Stimulated activated CD8-positive, alpha-beta memory T cell treated with anti-CD3 and anti-CD28 coated beads, Interleukin-15, amount 100 ng/mL, for 1 hour (primary cell): Measurements from ENCODE around the gene FARP2.

Source experiments
- DNase-seq: peaks from one replicate; pipeline ENCODE4 v3.0.0-alpha.2; 2020; ENCODE audit warnings: low read depth

FARP2 gene

DNA sequence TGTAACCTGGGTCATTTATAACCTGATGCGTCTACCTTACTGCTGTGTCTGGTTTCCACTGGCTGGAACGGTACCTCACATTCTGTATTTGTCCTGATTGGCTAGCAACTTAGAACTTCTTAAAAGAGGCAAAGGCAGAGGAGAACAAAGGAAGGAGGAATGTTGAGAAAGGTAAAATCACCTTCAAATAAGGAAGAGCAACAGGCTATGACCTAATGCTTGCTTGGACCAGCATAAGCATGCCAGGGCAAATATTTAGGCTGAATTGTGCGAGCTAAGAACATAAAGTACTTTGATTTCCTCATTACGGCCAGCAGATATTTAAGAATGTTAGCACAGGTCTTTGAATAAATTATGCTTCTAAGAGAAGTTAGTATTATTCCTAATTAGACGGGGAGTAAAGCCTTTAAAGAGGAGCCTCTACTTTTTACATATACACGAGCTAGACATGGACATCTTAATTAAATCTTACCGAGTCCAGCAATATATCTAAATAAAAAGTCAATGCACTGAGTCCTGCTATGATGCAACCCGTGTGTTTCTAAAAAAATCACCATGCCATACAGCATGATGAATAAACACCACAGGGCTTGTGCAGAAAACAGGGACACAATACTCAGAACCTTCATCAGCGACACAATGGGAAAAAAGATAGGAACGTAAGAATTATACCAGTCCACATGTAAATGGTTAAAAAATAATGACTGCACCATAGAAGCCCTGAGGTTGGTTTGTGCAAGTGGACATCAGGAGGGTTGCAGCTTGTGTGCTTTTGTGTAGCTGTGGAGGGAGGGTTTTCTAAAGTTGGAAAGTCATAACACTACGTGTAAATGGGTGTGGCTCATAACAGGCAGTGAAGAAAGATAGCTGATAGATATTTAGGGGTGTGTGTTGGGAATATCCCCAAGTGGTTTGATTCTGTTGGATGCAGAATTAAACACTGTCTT is 26.1 kb upstream of the FARP2 start:
- no peak for DNase-seq

- DNase-seq, result no peak
Observed at GRCh38 chr2:241330616-241330981, 25.5 kb upstream of the FARP2 start.

GRCh38 chr2:241334813-241335212 is 21.3 kb upstream of the FARP2 start:
- no peak for DNase-seq

DNA sequence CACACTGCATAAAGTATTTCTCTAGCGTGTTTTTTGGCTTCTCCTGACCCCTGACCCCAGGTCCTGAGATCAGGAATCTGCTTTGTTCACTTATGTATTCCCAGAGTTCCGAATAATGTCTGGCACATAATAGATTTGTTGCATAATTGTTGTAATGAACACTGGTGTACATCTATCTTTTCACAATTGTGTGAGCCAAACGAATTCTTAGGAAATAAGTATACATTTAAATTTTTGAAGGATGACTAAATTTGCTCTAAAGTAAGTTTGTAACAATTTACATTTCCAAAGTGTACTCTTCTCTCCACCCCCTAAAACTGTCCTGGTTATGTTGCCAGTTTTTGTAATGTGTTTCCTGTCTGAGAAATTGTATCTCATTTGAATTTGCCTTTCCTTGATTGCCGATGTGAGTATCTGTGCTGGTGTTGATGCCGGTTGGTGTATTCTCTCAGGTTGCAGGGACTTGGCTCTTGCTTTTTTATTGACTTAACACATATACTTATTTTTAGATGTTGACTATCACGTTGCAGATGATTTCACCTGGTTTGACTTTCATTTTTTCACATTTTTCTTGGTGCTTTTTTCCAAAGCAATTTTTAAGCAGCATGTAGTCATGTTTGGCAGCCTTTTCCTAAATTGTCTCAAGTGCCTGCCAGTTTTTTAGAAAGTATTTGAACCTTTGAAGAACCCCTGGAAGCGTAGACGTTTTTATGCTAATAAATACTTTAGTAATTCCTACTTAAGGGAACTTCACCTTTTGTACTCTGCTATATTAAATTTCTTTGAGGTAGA is 16.1 kb upstream of the FARP2 start:
- DNase-seq, result no peak

DNA sequence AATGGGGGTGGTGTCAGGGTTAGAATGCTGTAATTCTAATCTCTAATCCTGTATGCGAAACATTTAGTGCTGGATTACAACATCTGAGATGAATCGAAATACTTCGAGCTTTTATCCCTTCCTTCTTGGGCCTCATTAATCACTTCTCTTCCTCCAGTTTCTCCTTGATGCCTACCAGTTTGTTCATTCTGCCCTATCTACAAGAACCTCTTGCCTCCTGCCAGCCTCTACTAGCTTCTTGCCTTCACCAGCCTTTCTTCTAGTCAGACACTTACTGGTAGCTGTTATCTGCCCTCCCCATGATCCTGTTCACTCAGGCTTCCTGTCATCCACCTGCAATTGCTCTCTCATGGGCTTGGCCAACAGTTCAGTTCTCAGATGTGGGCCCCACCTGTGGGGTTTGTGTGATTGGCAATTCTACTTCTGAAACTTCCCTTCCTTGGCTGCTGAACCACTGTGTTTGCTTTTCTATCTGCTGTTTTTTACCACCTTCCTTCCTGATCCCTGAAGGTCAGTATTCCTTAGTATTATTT is 15.4 kb upstream of the FARP2 start:
- DNase-seq, result no peak

GRCh38 chr2:241344925-241345651 is 11.0 kb upstream of the FARP2 start:
- no peak for DNase-seq

GRCh38 chr2:241349941-241350340 is 6.1 kb upstream of the FARP2 start:
- no peak for DNase-seq

GRCh38 chr2:241350530-241350877 is 5.6 kb upstream of the FARP2 start:
- no peak for DNase-seq

GRCh38 chr2:241350878-241351639 is 5.0 kb upstream of the FARP2 start:
- DNase-seq, result no peak

GRCh38 chr2:241351640-241352031 is 4.4 kb upstream of the FARP2 start:
- DNase-seq, result no peak

DNA sequence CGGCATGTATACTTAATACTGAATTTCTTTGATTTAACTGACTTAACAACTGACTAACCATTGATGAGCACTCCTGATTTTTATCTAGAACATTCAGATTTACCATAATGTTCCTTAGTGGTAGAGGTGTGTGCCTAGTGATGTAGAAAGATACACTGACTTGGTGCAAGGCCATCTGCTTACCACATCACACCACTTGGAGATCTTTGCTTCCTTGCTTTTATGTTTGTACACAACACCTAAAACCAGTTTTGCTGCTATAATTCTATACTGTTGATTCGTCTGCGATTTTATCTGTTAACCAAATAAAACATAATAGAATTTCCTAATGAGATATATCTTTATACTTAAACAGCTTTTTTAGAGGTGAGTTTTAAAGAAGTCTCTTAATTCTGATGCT is 3.9 kb upstream of the FARP2 start:
- DNase-seq, result no peak

DNA sequence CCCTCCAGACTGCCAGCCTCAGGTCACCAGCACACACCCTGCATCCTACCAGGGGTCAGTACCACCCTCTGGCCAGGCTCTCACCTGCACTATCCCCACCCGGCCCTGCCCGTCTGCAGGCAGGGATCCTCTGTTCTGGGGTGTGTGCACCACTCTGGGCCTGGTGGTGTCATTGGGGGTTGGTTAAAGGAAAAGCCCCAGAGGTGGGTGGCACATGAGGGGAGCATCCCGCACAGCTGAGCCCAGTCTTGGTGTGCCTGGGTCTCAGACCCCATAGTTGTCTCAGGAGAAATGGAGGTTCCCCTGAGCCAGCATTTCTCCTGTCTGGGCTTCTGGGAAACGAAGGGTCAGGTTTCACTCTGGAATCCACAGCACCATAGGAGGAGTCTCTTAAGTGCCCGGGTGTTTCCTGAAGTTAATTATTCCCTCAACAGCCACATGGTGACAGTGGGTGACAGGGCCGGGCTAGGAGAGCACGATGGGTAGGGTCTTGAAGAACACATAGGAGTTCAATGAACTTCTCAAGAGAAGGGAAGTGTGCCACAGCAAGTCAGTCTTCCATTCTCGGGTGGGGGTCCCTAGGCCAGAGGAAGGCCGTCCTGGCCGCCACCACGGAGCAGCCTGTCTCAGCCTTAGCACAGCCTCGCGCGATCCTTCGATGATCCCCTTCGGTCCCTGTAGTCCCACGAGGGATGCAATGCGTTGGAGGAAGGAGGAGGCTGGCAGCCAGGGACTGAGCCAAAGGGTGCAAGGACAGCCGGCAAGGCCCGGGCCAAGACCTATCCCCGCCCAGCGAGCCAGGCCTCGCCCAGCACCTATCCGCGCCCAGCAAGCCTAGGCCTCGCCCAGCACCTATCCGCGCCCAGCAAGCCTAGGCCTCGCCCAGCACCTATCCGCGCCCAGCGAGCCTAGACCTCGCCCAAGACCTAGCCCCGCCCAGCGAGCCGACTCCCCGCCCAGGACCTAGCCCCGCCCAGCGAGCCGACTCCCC is 1.1 kb upstream of the FARP2 start:
- peak; percentile 39 for DNase-seq

DNA sequence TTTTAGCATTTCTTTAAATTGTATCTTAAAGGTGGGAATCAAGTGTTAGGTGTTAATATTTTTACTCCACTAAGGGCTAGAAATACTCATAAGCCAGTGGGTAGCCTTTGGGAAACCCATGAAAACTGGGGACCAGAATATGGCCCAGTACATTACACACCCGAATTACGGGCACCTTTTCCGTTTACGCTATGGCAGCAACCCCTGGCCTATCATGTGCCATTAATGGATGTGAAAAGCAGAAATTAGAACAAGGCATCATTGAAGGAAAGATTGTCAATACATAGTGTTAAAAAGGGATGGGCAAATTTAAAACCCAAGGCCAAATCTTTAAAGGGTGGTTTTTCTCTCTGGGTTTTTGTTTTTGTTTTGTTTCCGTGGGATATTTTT is 781 bp downstream of the FARP2 start:
- DNase-seq, result no peak

DNA sequence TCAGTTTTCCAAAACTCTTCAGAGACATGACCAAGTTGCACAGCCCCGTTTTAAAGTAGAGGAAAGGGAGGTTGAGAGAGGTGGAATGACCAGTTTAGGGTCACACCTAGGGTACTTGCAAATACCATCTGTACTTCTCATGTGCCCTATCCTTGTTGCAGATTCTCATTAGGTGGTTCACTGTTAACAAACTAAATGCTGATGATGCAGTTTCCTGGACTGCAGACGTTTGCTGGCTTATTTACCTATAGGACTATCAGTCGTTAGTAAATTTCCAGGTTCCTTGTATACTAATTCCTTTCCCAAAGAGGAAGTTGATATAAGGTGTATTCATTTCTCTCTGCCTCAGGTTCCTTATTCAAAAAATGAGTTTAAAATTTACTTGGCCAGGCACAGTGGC is 1.4 kb downstream of the FARP2 start:
- no peak for DNase-seq

- DNase-seq, result no peak
Observed at GRCh38 chr2:241358470-241358869, 2.4 kb downstream of the FARP2 start.

DNA sequence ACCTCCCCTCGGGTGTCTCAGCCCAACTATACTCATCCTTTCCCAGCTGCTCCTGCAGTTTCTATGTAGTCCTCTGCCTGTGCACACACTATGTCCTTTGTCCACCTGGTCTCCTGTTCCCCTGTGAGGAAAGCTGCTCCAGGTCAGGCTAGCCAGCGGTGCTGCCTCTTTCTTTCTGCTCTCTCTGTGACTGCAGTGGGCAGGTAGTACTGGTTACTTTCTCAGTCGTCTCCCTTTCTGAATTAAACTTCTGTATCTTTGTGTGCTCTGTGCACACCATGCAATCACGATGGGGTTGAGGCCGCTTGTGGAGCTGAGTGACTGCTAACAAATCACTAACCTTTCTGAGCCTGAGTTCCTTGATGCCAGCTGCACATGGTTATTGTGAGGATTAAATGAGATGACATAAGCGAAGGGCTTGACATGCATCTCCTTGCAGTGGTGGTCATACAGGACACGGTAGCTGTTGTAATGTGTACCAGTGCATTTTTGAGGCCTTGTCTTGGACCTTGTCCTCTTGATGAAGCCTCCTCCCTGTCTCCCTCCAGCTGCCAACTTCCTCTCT is 3.5 kb downstream of the FARP2 start:
- no peak for DNase-seq

DNA sequence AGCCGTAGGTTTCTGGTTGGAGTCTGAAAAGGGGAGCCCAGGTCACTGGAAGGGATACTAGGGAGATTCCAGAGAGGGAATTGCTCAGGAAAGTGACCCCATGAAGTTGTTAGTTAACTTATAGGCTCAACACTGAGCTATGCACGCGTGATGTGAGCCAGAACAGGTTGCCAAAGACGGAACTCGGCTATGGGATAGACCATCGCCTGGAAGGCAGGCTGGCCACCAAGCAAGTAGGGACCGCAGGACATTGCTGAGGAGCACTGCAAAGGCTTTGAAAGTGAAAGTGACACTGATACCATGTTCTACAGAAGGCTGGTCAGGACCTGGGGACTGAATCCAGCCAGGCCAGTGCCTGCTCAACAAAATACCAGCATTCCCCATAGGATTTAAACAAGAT is 7.3 kb downstream of the FARP2 start:
- no peak for DNase-seq

GRCh38 chr2:241364781-241365180 is 8.7 kb downstream of the FARP2 start:
- DNase-seq, result no peak

GRCh38 chr2:241366678-241367077 is 10.6 kb downstream of the FARP2 start:
- no peak for DNase-seq

DNA sequence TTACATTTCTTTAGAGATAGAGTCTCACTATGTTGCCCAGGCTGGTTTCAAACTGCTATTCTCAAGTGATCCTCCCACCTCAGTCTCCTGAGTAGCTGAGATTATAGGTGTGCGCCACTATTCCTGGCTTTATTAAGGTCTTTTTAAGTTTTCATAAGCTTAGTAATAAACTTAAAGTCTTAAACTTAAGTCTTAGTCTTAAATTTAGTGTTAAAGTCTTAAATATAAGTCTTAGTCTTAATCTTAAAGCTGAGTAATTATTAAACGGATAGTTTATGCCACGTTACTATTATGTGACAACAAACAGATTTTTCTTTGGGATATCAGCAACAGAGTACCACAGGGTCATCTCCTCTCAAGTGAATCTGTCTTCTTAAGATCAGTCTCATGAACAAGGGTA is 12.6 kb downstream of the FARP2 start:
- no peak for DNase-seq
